Chondrocyte (in vitro differentiated cells): ENCODE measurements around the gene DTNBP1. TPM values are rescaled to one million over a fixed set of nuclear protein-coding genes. Genes with fewer than 3 reads are reported as not detected.

Experiments used
- DNase-seq: peaks from one replicate; pipeline ENCODE4 v3.0.0; 2021; ENCODE audit warnings: mixed read lengths, low spot score
- H3K27ac Mint-ChIP-seq: one replicate; pipeline ENCODE4 v1.8.0; 2021; ENCODE audit warnings: mild to moderate bottlenecking, moderate library complexity, mixed read lengths; ENCODE audit not compliant: unreplicated experiment
- H3K27me3 Mint-ChIP-seq: 2 replicates; pipeline ENCODE4 v1.8.0; 2021; ENCODE audit warnings: low read depth, mixed read lengths
- H3K36me3 Mint-ChIP-seq: 2 replicates; pipeline ENCODE4 v1.8.0; 2021; ENCODE audit warnings: low read depth, mixed read lengths
- H3K4me1 Mint-ChIP-seq: 2 replicates; pipeline ENCODE4 v1.8.0; 2021; ENCODE audit warnings: low read depth, mild to moderate bottlenecking, mixed read lengths
- H3K4me3 Mint-ChIP-seq: one replicate; pipeline ENCODE4 v1.8.0; 2021; ENCODE audit warnings: mild to moderate bottlenecking, moderate library complexity, mixed read lengths; ENCODE audit not compliant: unreplicated experiment
- H3K9me3 Mint-ChIP-seq: 2 replicates; pipeline ENCODE4 v1.8.0; 2021; ENCODE audit warnings: low read depth, mixed read lengths
- total RNA-seq: library from RNA; stranded (reverse); gene quantifications from 3 replicates; pipeline ENCODE4 v1.2.1, GENCODE V29; 2021
- TF ChIP-seq, protein P1 (sequence below): fragments of 200-600 bp; sonication (generic); IDR thresholded peaks from 2 replicates; pipeline ENCODE4 v1.5.0; 2021; ENCODE audit warnings: antibody characterized with exemption, mild to moderate bottlenecking, moderate library complexity

The DTNBP1 gene
- total RNA-seq, 1 donor from 2014 or later: 18.0 TPM

DNA sequence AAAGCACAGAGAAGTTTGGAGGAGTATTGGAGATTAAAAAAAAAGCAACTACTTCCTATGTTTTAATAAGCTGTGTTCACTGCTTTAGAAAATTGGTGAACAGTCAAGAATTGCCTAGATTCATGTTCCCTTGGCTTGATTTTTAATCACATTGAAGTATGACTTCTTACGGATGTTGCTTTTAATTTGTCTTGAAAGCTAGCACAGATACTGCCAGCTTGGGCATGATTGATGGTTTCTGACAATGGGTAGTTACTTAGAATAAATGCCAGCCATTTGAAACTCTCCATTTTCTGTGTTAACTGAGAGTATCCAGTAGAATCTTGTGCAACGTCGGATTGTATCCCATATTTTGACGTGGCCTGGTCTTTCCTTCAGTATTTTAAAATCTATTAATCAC lies 178.0 kb downstream of the DTNBP1 start:
- H3K36me3 Mint-ChIP-seq: peaks cover 9% of the 10 kb centered on the region
- H3K27ac Mint-ChIP-seq: no peak overlapping the region
- TF ChIP-seq, protein P1, sequence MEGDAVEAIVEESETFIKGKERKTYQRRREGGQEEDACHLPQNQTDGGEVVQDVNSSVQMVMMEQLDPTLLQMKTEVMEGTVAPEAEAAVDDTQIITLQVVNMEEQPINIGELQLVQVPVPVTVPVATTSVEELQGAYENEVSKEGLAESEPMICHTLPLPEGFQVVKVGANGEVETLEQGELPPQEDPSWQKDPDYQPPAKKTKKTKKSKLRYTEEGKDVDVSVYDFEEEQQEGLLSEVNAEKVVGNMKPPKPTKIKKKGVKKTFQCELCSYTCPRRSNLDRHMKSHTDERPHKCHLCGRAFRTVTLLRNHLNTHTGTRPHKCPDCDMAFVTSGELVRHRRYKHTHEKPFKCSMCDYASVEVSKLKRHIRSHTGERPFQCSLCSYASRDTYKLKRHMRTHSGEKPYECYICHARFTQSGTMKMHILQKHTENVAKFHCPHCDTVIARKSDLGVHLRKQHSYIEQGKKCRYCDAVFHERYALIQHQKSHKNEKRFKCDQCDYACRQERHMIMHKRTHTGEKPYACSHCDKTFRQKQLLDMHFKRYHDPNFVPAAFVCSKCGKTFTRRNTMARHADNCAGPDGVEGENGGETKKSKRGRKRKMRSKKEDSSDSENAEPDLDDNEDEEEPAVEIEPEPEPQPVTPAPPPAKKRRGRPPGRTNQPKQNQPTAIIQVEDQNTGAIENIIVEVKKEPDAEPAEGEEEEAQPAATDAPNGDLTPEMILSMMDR: no peak
- peaks cover 5% of the 10 kb centered on the region for H3K4me1 Mint-ChIP-seq
- H3K9me3 Mint-ChIP-seq: no peaks in the 10 kb centered on the region
- H3K4me3 Mint-ChIP-seq: no peak overlapping the region
- no peak for DNase-seq
- no peaks in the 10 kb centered on the region for H3K27me3 Mint-ChIP-seq

DNA sequence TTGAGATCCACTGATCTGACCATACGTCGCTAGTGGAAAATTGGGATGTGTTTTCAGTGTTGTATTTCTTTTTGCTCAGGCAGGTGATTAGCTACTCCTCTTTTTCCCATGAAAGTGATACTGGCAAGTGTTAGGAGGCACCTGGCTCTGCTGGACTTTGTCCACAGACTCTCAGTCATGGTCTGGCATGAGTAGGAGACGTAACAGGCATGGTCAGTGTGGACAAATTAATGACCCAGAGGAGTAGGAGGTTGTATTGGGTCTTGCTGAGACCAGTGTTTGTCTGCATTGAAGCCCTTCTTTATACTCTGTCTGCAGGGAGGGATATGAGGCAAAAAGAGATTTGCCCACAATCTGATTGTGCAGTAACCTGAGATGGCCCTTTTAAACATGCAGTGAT lies 178.7 kb downstream of the DTNBP1 start:
- peaks cover 6% of the 10 kb centered on the region for H3K36me3 Mint-ChIP-seq
- H3K27ac Mint-ChIP-seq: no peak overlapping the region
- H3K4me3 Mint-ChIP-seq: no peak overlapping the region
- H3K9me3 Mint-ChIP-seq: no peaks in the 10 kb centered on the region
- H3K4me1 Mint-ChIP-seq: peaks cover 7% of the 10 kb centered on the region
- no peaks in the 10 kb centered on the region for H3K27me3 Mint-ChIP-seq
- no peak for DNase-seq
- TF ChIP-seq, protein P1: no peak

DNA sequence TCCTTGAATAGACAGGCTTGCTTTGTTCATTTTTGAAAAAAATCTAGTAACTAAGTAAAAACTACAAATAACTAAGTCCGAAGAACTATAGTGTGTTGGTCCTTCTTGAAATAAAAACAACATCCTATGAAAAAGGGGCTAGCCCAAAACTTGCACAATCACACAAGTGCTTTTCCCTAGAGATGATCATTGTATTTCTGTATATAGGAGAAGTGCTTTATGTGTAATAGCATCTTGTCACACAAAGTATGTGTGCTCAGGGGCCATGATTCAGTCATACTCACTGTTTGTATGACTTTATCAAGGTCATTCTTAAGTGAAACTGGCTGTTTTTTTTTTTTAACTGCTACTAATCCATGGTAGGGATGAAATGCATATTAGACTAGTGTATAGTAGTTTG lies 179.8 kb downstream of the DTNBP1 start:
- Mint-ChIP-seq H3K27me3 (no peaks in the 10 kb centered on the region), H3K36me3 (peaks cover 5% of the 10 kb centered on the region), H3K27ac (no peak overlapping the region), H3K9me3 (no peaks in the 10 kb centered on the region), H3K4me1 (peaks cover 7% of the 10 kb centered on the region), H3K4me3 (no peak overlapping the region)
- DNase-seq: no peak
- TF ChIP-seq, protein P1: no peak

DNA sequence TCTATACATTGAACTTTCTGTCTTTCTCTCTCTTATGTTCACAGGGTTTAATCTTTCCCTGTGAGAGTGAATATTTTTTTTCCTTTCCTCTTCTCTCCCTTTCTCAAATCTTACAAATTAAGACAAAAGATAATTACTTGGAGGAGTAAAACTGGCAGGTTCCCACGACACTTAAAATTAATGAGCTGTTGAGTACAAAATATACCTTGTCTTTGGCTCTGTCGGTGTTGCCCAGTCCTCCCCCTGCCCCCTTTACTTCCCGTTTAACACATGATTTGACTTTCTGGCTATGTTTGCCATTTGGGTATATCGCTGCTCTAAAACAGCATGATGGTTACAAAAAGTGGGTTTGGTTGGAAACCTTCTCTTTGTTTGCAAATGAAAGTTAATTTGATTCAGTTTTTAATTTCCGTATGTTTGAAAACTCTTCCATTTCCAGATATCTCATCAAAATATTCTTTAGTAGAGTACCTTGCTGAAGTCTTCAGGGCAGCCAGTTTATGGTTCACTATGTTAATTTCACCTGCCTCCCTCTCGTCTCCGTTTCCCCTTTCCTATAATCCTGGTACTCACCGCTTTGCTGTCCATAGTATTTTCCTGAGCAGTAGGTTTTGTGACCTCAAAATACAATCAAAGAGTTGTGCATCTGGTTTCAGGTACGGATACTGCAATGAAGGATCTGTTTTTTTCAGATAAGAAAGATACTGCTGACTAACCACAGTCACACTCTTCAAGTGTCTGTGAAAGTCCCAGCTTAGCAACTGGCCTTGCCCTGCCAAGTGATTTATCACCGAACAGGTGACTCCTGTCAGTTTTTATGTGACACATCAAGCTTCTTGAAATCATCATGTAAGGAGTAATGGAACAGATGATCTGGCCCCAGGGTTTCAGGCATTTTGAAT lies 181.2 kb downstream of the DTNBP1 start:
- H3K27me3 Mint-ChIP-seq: no peaks in the 10 kb centered on the region
- no peak overlapping the region for H3K4me3 Mint-ChIP-seq
- no peak overlapping the region for H3K27ac Mint-ChIP-seq
- H3K9me3 Mint-ChIP-seq: no peaks in the 10 kb centered on the region
- DNase-seq: no peak
- H3K4me1 Mint-ChIP-seq: peaks cover 20% of the 10 kb centered on the region
- TF ChIP-seq, protein P1: no peak
- H3K36me3 Mint-ChIP-seq: no peaks in the 10 kb centered on the region

DNA sequence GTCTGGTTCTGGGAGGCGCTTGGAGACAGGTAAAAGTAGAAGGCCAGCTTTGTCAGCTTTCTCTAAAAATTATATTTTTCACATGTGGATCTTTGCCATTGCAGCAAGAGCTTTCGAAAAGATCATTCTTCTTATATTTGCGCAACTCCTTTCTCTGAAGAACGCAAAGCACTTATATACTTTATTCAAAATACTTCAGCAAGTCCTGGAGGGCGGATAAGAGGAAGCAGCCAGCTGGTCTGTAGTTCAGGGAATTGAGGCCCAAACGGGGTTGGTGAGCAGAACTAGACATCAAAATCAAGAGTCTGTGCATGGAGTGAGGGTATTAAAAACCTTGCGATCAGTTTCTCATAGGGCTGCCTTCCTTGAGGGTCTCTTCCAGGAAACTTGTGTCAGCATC lies 182.3 kb downstream of the DTNBP1 start:
- DNase-seq: no peak
- H3K27me3 Mint-ChIP-seq: no peaks in the 10 kb centered on the region
- H3K27ac Mint-ChIP-seq: no peak overlapping the region
- H3K4me3 Mint-ChIP-seq: no peak overlapping the region
- TF ChIP-seq, protein P1: no peak
- H3K4me1 Mint-ChIP-seq: peaks cover 21% of the 10 kb centered on the region
- no peaks in the 10 kb centered on the region for H3K9me3 Mint-ChIP-seq
- no peaks in the 10 kb centered on the region for H3K36me3 Mint-ChIP-seq
